NCI-H2107 (cell line): Measurements from ENCODE around the gene QKI.

ENCODE experiments used
- DNase-seq: peaks from one replicate; lab custom pipeline; 2025; lab: John Stamatoyannopoulos, UW

The QKI gene

DNA sequence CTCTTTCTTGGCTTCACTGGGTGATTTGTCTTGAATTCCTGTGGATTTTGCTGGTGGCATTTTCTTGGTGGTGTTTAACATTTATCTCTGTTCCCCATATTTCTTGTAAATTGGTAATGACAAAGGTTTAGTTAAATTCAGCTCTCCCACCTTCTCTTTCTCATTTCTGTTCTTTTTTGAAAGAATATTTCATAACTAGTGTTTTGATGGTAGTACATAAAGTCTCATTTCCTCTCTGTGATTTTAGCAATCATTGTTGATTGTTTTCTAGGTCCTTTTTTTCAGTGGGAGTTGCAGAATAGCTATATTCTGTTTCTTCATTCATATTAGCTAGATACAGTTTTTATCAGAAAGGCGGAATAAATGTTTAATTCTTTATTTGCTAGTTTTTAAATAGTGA lies 73.1 kb downstream of the QKI start:
- DNase-seq = no peak

DNA sequence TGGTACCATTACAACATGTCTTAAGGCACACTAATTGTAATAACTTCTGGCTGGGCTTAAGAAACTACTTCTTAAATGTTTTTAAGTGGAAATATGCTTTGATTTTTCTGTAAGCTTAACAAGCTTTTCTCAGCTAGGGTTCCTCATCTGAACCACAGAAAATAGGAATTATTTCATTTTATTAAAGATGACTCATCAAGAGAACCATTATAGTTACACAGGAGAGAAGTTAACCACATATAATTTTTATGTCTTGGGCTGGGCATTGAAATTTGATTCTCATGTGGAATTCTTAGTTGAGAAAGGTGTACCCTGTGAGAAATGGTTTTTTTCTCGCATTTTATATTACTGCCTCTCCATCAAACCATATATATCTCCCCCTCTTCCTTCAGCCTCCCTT lies 75.1 kb downstream of the QKI start:
- no peak for DNase-seq

DNA sequence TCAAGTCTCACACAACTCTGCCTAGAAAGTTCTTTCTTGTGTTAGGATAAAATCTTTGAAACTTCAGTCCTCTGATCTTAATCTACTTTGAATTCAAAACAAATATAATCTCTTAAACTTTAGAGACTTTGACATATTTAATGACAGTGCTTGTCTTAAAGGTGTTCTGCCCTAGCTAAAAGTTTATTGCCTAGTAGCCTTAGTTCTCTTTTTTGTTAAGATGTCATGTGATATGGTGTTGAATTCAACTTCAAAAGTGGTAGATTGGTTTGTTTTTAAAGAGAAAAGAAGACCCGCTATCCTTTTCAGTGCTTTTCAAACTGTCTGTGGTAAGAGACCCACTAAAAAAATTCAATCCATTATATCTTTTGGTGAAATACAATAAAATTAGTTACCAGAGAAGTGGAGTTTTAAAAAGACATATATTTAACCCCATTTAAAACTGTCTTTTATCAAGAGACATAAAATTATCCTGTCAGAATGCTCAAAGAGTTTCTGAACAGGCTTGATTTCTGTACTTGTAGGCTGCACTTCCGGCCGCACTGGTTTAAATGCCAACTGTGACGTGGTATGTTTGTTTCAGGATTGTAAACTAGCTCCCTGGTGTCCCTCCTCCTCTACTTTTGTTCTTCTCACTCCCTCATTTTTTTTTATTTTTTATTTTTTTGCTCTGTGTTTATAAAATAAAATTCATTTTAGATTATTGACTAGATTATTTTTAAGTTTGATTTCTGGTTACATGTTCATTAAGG lies 76.5 kb downstream of the QKI start:
- DNase-seq = no peak

DNA sequence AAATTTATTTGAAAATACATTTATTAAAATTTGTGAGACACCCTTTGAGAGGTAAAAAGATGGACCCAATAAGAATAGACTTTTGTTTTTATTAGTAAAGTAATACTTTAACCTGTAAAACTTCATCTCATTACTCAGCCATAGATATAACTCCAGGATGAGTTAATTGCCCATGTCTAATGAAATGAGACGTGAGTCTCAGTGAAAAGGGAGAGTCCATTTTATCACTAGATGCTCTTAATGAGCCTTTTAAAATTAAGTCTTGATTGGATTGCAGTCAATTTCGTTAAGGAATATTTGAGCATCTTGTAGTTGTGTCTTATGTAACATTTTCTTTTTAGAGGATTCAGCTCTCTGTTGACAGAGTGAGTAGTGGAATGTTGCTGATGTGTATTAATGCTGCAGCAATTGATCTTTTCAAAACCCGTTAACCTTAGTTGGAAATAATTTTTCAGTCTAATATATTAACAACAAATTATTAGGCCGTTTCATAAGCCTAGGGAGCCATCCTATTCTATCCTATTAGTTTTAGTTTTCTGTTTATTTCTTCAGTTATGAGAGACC lies 77.3 kb downstream of the QKI start:
- DNase-seq = no peak

DNA sequence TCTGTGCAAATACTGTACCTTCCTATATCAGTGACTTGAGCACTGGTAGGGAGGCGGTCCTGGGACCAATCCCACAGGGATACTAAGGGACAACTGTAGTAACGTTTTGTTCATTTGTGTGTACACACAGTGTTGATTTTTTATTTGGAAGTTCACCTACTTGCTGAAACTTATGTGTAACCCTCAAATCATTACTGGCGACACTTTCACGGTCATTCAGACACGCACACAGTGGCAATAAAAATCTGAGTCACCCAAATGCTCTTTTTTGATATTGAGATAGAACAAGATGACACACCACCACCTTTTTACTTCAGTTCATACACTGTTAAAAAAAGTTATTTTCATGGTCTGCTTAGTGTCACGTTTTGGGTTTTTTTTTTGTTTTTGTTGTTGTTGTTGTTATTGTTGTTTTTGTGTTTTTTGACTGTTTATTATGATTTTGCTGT lies 79.8 kb downstream of the QKI start:
- no peak for DNase-seq

DNA sequence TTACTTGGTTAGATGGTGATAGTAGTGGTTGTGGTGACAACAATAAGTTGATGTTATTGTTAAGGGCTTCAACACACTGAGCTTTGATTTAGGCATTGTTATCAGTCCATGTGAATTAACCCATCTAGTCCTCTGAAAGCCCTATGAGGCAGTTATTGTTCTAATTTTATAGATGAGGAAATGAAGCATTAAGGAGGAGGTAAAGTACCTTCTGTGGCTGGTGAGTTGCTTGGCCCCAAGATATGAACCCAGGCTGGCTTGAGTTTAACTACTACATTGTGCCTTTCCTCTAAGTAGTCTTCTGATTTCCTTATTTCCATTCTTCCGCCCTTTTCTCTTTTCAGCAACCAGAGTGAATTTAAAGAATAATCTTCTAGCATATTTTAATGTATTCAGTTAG lies 81.7 kb downstream of the QKI start:
- DNase-seq = no peak

DNA sequence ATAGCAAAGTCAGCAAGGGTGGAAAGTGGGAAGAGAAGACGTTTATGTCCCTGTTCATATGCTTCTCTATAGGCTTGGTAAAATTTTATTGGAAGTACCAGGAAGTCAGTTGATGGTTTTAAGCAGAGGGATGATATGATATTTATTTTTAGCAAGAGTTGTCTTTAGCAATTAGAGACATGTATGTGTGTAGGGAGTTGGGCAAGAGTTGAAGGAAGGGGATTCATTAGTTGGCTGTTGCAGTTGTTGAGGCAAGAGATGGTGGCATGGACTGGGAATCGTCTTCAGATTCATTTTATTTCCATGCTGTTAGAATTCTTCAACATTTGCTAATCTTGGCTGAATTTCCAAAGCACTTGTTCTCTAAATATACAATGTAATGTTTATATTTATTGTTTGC lies 85.6 kb downstream of the QKI start:
- DNase-seq = no peak

DNA sequence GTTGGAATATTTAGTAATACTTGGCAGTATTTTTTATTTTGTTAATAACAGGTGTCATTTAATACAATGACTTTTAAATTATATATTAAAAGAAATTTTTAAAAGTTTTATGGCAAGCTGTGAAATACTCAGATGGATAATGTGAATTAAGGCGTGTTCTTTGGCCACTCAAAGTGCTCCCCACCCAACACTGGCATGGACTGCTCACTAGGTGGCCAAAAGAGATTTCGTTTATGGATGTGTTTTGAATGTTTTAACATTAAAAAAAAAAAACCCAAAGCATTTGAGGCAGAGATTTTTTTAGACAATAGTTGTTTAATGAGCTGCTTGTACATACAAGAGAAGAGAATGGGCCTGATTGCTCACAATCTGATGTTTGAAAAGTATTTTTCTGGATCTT lies 86.5 kb downstream of the QKI start:
- no peak for DNase-seq

DNA sequence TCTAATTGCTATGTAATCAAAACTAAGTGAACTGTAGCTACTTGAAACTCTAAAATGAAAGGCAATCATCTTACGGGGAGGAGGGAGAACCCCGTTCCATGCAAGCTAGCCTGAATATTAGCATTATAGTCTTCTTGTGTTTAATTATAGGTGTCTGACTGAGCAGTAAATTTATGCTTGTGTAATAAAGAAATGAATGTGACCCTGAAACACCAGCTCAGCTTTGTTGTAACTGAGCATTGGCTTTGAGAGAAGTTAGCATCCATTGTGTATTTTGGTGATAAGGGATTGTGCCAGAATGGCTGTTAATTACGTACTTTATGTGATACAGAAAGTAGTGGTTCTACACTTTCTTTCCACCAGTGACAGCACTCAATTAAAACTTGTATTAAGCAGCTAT lies 86.9 kb downstream of the QKI start:
- DNase-seq = no peak

DNA sequence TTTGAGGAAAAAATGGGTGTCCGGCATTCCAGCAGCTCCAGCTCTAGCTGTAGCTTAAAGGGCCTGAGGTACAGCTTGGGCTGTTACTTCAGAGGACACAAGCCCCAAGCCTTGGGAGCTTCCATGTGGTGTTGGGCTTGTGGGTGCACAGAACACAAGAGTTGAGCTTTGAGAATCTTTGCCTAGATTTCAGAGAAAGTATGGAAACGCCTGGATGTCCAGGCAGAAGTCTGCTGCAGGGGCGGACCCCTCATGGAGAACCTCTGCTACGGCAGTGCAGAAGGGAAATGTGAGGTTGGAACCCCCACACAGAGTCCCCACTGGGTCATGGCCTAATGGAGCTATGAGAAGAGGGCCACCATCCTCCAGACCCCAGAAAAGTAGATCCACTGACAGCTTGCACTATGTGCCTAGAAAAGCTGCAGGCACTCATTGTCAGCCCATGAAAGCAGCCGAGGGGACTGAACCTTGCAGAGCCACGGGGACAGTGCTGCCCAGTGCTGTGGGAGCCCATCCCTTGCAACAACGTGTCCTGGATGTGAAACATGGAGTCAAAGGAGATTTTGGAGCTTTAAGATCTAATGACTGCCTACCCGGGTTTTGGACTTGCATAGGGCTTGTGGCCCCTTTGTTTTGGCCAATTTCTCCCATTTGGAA lies 90.6 kb downstream of the QKI start:
- no peak for DNase-seq

DNA sequence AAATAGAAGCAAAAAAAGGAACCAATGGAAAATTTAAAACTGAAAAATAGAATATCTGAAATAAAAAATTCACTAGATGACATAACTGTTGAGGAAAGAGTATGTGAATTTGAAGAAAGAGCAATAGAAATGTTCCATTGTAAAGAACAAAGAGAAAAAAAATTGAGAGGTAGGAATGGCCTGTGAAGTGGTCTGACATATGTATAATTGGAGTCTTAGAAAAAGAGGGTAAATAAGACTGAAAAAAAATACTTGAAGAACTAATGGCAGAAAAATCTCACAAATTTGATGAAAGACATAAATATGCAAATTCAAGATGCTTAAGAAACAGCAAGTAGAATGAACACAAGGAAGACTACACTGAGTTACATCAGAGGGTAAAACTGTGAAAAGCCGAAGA lies 93.4 kb downstream of the QKI start:
- no peak for DNase-seq

DNA sequence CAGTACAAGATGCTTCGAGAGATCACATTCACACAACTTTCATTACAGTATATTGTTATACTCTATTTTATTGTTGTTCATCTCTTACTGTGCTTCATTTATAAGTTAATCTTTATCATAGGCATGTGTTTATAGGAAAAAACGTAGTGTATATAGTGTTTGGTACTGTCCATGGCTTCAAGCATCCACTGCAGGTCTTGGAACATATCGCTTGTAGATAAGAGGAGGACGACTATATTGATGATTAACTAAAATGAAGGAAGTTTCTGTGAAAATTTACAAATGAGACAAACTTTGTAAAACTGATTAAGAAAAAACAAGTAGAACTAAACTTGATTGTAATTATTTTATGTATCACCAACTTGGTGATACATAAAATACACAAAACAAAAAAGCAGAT lies 98.5 kb downstream of the QKI start:
- DNase-seq = no peak

DNA sequence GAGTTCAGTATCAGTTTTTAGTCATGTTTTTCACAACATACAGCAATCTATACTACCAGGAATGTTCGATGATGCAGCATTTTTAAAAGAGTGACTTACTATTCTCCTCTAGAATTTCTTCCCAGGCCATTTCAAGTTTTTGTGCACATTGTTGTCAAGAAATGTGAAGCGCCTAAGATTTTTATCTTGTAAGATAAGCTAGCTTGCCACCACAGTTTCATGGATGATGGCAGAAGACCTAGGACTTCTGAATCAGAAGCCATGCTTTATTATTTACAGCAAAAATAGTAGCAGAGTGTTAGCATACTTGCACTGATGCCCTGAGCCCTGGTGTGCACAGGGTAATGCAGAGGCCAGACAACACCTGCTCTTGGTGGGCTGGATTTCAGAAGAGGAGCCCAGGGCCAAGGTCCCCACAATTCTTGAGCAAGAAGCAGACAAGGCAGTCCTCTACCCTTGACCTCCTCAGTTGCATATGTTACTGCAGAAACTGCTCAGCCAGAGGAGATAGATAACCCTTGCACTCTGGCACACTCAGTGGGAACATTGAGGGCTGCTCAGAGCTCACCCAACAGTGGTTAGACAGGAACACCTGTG lies 99.2 kb downstream of the QKI start:
- no peak for DNase-seq

DNA sequence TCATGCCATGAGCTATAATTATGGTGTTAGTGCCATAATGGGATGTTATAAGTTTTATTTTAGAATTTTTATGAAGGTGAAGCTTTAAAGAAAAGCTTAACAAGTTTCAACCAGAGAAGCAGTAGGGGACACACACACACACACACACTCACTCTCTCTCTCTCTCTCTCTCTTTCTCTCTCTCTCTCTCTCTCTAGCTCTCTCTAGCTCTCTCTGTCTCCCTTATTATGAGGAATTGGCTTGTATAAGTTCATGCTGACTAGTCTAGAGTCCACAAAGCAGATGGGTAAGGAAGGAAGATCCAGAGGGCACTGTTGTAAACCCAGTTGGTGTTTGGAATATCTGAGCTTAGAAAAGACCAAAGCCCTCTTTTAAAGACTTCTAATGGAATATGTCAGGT lies 102.4 kb downstream of the QKI start:
- DNase-seq = no peak

DNA sequence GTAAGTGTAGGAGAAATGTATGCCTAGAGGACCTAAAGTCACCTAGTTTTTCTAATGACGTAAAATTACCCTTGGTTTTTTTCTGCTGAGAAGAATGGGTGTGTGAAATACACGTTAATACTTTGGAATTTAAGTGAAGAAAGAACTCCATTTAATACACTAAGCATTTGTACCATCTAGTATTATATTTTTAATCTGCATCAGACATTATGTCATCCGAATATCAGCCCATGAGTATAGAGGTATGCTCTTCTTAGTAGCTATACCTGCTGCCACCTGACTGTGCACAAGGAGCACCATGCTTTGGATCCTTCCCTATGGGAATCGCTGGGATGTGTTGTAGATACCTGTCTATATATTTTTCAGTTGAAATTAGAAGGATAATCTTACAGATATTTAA lies 106.4 kb downstream of the QKI start:
- no peak for DNase-seq

DNA sequence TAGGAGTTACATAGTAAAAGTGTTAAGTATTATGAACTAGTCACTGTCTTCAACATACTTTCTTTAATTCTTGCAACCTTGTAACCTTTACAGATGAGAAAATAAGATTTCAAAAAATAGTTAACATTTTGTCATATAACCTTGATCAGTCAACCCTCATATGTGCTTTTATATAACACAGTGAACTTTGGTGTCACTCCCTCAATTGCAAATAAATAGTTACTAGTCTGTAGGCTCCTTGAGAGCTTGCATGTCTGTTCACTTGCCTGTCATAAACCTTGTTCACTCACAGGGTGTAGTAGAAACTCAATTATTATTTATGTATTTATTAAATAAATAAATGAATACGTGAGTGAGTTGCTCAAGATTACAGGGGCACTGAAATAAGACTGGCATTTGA lies 107.5 kb downstream of the QKI start:
- no peak for DNase-seq

DNA sequence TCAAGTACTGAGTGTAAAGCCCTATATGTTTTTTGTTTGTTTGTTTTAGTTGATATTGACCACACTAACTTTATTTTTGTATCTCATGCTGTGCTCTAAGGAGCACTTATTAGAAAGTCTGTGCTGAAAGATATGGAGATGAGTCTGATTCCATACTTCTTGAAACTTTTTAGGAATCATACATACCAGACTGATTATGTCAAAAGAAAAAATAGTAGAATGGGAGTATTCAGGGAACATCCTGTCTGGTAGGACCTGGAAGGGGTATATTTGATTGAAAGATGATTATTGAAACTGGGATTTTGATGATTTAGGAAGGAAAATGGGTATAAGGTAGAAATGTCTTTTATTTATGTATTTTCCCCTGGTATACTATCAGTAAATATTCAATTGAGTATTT lies 111.4 kb downstream of the QKI start:
- DNase-seq = no peak

DNA sequence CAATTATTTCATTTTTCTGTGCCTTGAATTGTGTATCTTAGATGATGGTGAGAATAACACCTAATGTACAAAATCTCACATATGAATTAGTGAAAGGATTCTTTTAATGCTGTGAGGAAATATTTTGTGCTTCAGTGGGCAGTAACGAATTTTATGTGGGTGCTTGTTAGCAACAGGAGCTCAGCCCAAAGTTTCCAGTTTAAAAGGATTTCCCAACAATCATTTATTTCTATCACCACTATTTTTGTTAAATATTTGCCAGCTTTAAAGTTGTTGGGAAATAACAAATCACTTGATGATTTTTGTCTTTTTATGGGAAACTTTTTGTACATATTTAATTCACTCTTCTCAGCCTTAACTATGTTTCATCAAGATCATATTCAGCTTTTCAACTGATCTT lies 111.8 kb downstream of the QKI start:
- no peak for DNase-seq

DNA sequence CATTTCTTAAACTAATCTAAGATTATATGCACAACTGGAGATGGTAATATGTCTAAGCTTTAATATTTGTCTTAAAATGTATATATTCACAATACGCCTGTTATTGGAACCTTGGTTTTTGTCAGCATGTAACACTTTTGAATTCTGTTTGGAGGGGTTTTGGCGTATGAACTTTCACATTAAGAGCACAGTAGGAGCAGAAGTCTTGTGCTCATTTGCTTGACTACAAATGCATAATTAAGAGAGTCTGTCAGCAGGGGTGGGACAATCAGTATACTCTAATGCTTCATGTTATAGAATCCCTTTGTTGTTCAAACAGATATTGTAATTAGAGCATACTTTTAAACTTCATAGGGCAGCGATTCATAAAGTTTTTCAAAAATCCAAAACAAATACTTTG lies 112.8 kb downstream of the QKI start:
- DNase-seq = no peak

DNA sequence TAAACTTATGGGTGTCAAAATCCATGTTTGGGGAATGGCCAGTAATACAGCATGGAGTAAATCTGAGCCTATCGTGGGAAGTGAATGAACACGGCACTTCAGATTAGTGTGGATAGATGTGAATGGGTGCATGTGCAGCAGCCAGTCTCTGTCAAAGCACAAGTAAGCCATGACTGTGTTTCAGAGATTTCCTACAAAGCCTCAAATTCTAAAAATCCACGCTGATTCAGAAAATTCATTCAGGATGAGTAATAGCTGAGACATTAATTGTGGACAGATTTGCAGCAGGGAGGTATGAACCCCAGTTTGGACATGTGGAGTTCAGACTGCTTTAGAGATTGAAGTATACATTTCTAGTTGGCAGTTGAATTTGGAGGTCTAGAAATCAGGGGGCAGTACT lies 115.1 kb downstream of the QKI start:
- DNase-seq = no peak

DNA sequence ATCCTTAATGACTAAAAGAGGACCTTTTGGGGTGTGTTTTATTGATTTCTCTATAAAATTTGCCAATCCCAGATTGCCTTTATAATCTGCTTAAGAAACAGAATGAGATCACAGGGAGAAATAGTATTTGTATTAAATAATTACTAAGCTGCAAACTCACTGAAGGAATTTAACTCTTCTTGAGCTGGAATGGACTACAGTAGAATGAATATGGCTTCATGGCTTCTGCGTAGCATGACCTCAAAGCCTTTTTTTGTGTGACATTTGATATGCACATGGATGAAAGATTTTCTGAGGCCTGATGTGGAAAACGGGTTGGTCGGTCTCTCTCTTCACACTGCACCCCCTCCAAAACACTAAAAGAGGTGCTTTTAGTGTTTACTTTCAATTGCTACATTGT lies 115.9 kb downstream of the QKI start:
- DNase-seq = no peak

DNA sequence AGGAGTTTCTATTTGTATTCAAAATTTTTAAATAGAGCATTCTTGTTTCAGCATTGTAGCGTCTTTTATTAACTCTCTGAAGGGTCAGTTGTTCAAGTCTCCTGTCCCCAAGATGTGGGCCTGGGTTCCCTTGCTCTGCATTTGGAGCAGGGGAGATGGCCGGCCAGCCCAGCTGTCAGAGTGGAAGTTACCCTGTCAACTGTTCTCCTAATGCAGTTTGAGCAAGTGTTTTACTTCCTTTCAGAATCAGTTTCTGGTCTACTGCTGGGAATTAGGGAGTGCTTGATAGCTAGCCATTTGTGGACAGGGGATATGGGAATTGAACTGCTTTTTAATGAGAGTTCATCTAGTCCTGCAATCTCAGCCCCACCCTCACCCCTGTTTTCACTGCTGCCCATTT lies 116.6 kb downstream of the QKI start:
- no peak for DNase-seq

DNA sequence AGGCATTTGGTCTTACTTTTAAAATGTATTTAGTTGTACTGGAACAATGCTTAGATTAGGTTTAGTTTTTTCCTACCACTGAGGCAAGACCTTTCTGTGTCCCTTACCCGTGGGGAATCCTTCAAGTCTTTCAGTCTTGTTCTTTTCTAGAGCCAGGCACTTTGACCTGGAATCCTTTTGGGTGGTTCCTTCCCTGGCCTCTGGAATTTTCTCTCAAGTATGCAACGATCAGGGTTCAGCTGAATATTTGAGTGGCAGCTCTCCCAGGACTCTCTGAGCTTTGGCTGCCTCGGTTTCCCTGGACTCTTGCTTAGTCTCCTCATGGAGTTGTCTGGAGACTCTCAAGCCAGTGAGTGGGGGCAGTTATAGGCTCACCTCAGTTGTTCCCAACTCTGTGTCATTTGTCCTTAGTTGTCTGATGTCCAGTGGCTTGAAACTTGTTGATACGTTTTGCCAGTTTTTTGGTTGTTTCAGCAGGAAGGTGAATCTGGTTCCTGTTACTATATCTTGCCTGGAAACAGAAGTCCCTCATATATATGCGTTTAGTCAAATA lies 118.1 kb downstream of the QKI start:
- DNase-seq = no peak
